Measurements from ENCODE around the gene SFRP2.

- no peak for TF ChIP-seq POLR2A (IDR thresholded peaks at IDR 0.05; ENCODE audit: low read length)
- TF ChIP-seq GATA1 (IDR thresholded peaks at IDR 0.05; ENCODE audit: low read depth, low read length) = no peak
Observed at GRCh38 chr4:153776601-153777000, 12.3 kb downstream of the SFRP2 start.

Measured in erythroblast (primary cell).